ENCODE data around the gene SERPINB10. TPM values are rescaled to one million over a fixed set of nuclear protein-coding genes. Genes with fewer than 3 reads are reported as not detected.
A peak's percentile ranks its signal among the peaks of the same experiment; 100 is the strongest.

SERPINB10 gene
- total RNA-seq, 1 experiment from 2014 or later: not detected

- TF ChIP-seq ZSCAN18 (CRISPR knock-in tag; IDR thresholded peaks at IDR 0.05): no peak
- 0 out of 2 replicates have a peak, but pooled peaks have one; percentile 22 for TF ChIP-seq NFE2L1 (CRISPR knock-in tag; IDR thresholded peaks at IDR 0.05)
- 0 out of 2 replicates have a peak, but pooled peaks have one; percentile 49 for TF ChIP-seq FOXP1 (CRISPR knock-in tag; IDR thresholded peaks at IDR 0.05; ENCODE audit: borderline replicate concordance)
- TF ChIP-seq ZBTB43 (CRISPR knock-in tag; IDR thresholded peaks at IDR 0.05): no peak
- no peak for TF ChIP-seq SMAD4 (CRISPR knock-in tag; IDR thresholded peaks at IDR 0.05)
Measured at GRCh38 chr18:63949068-63949737, 41.4 kb downstream of the SERPINB10 start, which contains the start of gene HMSD (continued).

DNA sequence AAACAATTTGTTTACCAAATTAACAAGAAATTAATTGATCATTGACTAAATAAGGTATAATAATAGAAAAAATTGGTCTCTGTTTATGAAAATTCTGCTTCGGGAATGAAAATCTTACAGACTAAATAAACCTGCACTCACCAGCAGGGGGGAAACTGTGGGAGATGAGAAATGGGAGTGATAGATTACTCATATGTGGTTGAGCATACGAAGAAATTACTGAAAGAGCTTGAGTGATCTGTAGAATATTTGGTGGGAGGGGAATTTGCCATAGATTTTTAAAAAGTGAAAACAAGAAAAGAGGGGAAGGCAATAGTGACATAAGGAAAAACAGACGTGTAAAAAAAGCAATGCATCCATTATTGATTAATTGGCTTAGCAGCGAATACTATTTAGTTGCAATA, 43.5 kb downstream of the SERPINB10 start:
- POLR2A ChIA-PET: no interaction called here
- Mint-ChIP-seq H3K4me3 (no peak overlapping the region), H3K36me3 (no peaks in the 10 kb centered on the region; the same call in 1 of the 2 replicates), H3K27ac (no peak overlapping the region), H3K9me3 (peaks cover 6% of the 10 kb centered on the region), H3K4me1 (peaks cover 19% of the 10 kb centered on the region), H3K27me3 (ENCODE audit: low read depth) (peaks cover 13% of the 10 kb centered on the region)
- DNase-seq (ENCODE audit: low spot score) (no peak), ATAC-seq (no peak)
- CTCF ChIA-PET: no interaction called here
- TF ChIP-seq, protein P1, sequence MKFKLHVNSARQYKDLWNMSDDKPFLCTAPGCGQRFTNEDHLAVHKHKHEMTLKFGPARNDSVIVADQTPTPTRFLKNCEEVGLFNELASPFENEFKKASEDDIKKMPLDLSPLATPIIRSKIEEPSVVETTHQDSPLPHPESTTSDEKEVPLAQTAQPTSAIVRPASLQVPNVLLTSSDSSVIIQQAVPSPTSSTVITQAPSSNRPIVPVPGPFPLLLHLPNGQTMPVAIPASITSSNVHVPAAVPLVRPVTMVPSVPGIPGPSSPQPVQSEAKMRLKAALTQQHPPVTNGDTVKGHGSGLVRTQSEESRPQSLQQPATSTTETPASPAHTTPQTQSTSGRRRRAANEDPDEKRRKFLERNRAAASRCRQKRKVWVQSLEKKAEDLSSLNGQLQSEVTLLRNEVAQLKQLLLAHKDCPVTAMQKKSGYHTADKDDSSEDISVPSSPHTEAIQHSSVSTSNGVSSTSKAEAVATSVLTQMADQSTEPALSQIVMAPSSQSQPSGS (CRISPR knock-in tag; IDR thresholded peaks at IDR 0.05; ENCODE audit: borderline replicate concordance, low read depth): no peak
- no peak for TF ChIP-seq ZNF219 (CRISPR knock-in tag; IDR thresholded peaks at IDR 0.05; ENCODE audit: borderline replicate concordance)
- no peak for TF ChIP-seq ZNF121 (CRISPR knock-in tag; IDR thresholded peaks at IDR 0.05)
- TF ChIP-seq ZNF263 (CRISPR knock-in tag; IDR thresholded peaks at IDR 0.05; ENCODE audit: low read depth): no peak
- no peak for TF ChIP-seq ZNF423 (CRISPR knock-in tag; IDR thresholded peaks at IDR 0.05)
- TF ChIP-seq, protein P2, sequence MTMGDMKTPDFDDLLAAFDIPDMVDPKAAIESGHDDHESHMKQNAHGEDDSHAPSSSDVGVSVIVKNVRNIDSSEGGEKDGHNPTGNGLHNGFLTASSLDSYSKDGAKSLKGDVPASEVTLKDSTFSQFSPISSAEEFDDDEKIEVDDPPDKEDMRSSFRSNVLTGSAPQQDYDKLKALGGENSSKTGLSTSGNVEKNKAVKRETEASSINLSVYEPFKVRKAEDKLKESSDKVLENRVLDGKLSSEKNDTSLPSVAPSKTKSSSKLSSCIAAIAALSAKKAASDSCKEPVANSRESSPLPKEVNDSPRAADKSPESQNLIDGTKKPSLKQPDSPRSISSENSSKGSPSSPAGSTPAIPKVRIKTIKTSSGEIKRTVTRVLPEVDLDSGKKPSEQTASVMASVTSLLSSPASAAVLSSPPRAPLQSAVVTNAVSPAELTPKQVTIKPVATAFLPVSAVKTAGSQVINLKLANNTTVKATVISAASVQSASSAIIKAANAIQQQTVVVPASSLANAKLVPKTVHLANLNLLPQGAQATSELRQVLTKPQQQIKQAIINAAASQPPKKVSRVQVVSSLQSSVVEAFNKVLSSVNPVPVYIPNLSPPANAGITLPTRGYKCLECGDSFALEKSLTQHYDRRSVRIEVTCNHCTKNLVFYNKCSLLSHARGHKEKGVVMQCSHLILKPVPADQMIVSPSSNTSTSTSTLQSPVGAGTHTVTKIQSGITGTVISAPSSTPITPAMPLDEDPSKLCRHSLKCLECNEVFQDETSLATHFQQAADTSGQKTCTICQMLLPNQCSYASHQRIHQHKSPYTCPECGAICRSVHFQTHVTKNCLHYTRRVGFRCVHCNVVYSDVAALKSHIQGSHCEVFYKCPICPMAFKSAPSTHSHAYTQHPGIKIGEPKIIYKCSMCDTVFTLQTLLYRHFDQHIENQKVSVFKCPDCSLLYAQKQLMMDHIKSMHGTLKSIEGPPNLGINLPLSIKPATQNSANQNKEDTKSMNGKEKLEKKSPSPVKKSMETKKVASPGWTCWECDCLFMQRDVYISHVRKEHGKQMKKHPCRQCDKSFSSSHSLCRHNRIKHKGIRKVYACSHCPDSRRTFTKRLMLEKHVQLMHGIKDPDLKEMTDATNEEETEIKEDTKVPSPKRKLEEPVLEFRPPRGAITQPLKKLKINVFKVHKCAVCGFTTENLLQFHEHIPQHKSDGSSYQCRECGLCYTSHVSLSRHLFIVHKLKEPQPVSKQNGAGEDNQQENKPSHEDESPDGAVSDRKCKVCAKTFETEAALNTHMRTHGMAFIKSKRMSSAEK (CRISPR knock-in tag; IDR thresholded peaks at IDR 0.05; ENCODE audit: borderline replicate concordance): no peak
- no peak for TF ChIP-seq RORB (CRISPR knock-in tag; IDR thresholded peaks at IDR 0.05)
- TF ChIP-seq ZNF138 (CRISPR knock-in tag; conservative IDR thresholded peaks at IDR 0.05): no peak
- TF ChIP-seq KAT7 (CRISPR knock-in tag; IDR thresholded peaks at IDR 0.05; ENCODE audit: borderline replicate concordance): no peak
- TF ChIP-seq JUN (CRISPR knock-in tag; IDR thresholded peaks at IDR 0.05): no peak
- no peak for TF ChIP-seq IRF2 (CRISPR knock-in tag; IDR thresholded peaks at IDR 0.05; ENCODE audit: borderline replicate concordance, low read depth)
- TF ChIP-seq ZBTB43 (CRISPR knock-in tag; IDR thresholded peaks at IDR 0.05): no peak
- TF ChIP-seq, protein P3, sequence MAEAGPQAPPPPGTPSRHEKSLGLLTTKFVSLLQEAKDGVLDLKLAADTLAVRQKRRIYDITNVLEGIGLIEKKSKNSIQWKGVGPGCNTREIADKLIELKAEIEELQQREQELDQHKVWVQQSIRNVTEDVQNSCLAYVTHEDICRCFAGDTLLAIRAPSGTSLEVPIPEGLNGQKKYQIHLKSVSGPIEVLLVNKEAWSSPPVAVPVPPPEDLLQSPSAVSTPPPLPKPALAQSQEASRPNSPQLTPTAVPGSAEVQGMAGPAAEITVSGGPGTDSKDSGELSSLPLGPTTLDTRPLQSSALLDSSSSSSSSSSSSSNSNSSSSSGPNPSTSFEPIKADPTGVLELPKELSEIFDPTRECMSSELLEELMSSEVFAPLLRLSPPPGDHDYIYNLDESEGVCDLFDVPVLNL (CRISPR knock-in tag; IDR thresholded peaks at IDR 0.05; ENCODE audit: borderline replicate concordance, low read depth): no peak
- no peak for TF ChIP-seq ZNF317 (CRISPR knock-in tag; IDR thresholded peaks at IDR 0.05; ENCODE audit: borderline replicate concordance, low read depth)
